GM23248 (cell line): ENCODE measurements around the gene PAPOLA.

Source experiments
- EZH2 ChIP-seq: fragments of 200-600 bp; sonication (generic); IDR thresholded peaks from 2 replicates; pipeline ENCODE4 v1.6.1; 2018; ENCODE audit warnings: antibody characterized with exemption, mild to moderate bottlenecking; ENCODE audit not compliant: insufficient read depth, poor library complexity, severe bottlenecking
- EZH2phosphoT487 ChIP-seq: fragments of 200-600 bp; sonication (generic); IDR thresholded peaks from 2 replicates; pipeline ENCODE4 v1.6.1; 2018; ENCODE audit warnings: antibody characterized with exemption, moderate library complexity, mild to moderate bottlenecking, low read depth; ENCODE audit not compliant: insufficient read depth

GRCh38 chr14:96525452-96525851 is 23.3 kb downstream of the PAPOLA start:
- no peak for TF ChIP-seq EZH2
- no peak for TF ChIP-seq EZH2phosphoT487
